GM12878 (cell line): ENCODE data around the gene RIMS1. TPM values are rescaled to one million over a fixed set of nuclear protein-coding genes. Genes with fewer than 3 reads are reported as not detected.

Experiments used
- ATAC-seq: fragments of 200-7000 bp; cut with Tn5 transposase; 3 replicates; pipeline ENCODE4 v1.9.1; 2020; ENCODE audit warnings: mild to moderate bottlenecking, moderate library complexity
- BruUV-seq: library from RNA; stranded (reverse); fragments of 400-500 nt; replicated peaks from 2 replicates; lab custom pipeline; 2021; lab: Mats Ljungman, UMichigan
- CTCF ChIA-PET: fragments of 300-600 bp; sonication (Branson Sonifier 250); formaldehyde crosslinking; extraction: SDS; loops from one replicate; lab custom pipeline; 2021; ENCODE audit warnings: inconsistent platforms; lab: Yijun Ruan, JAX
- POLR2A ChIA-PET: fragments of 350-600 bp; formaldehyde crosslinking; extraction: SDS; loops from one replicate; lab custom pipeline; 2021; ENCODE audit warnings: inconsistent platforms; lab: Charles Lee
- RAD21 ChIA-PET: fragments of 300-600 bp; sonication (Branson Sonifier 250); formaldehyde crosslinking; loops from one replicate; lab custom pipeline; 2023; ENCODE audit warnings: antibody characterized with exemption; ENCODE audit not compliant: unreplicated experiment; lab: Charles Lee
- SMC1A ChIA-PET: fragments of 300-600 bp; sonication (Branson Sonifier 250); formaldehyde crosslinking; loops from one replicate; lab custom pipeline; 2023; ENCODE audit not compliant: unreplicated experiment, uncharacterized antibody; lab: Charles Lee
- DNase-seq: peaks from one replicate; pipeline ENCODE4 v3.0.0-alpha.2; 2011; ENCODE audit warnings: low read depth, low spot score
- FAIRE-seq: peaks from 3 replicates; lab custom pipeline; 2011; peaks lifted over from hg19 to GRCh38; lab: Jason Lieb, UNC
- H2AFZ ChIP-seq: 2 replicates; pipeline ENCODE4 v1.6.0; 2011; ENCODE audit warnings: low read depth, low read length, control low read depth; ENCODE audit not compliant: control insufficient read depth
- H3K27ac ChIP-seq: 2 replicates; pipeline ENCODE4 v1.5.1; 2011; ENCODE audit warnings: control low read depth; ENCODE audit not compliant: control insufficient read depth, insufficient read depth
- H3K27me3 ChIP-seq, 2 experiments: replicated peaks in 1 of 2; 2 replicates each; pipeline versions ENCODE4 v1.6.0 to v1.6.1; 2011; ENCODE audit warnings: low read length in 1 of 2; ENCODE audit not compliant: control insufficient read depth in 2 of 2, insufficient read depth in 2 of 2
- H3K36me3 ChIP-seq, 2 experiments: 2 replicates each; pipeline ENCODE4 v1.5.1; 2011; ENCODE audit warnings: low read length in 1 of 2; ENCODE audit not compliant: control insufficient read depth in 2 of 2, insufficient read depth in 2 of 2
- H3K4me1 ChIP-seq: 2 replicates; pipeline ENCODE4 v1.6.1; 2011; ENCODE audit warnings: mild to moderate bottlenecking, low read length, moderate library complexity, mixed read lengths; ENCODE audit not compliant: control insufficient read depth, insufficient read depth
- H3K4me2 ChIP-seq: 2 replicates; pipeline ENCODE4 v1.6.0; 2011; ENCODE audit warnings: control low read depth; ENCODE audit not compliant: control insufficient read depth, insufficient read depth
- H3K4me3 ChIP-seq: fragments of 200-600 bp; sonication (generic); 2 replicates; pipeline ENCODE4 v1.5.1; 2016
- H3K79me2 ChIP-seq: 2 replicates; pipeline ENCODE4 v1.6.0; 2011; ENCODE audit warnings: low read length; ENCODE audit not compliant: control insufficient read depth, insufficient read depth
- H3K9ac ChIP-seq: 2 replicates; pipeline ENCODE4 v1.8.0; 2011; ENCODE audit warnings: low read length, control low read depth, mixed read lengths; ENCODE audit not compliant: control insufficient read depth, insufficient read depth
- H3K9me3 ChIP-seq: replicated peaks from 3 replicates; pipeline ENCODE4 v1.5.1; 2011; ENCODE audit warnings: mild to moderate bottlenecking, low read length; ENCODE audit not compliant: control insufficient read depth, insufficient read depth
- H4K20me1 ChIP-seq: 2 replicates; pipeline ENCODE4 v1.6.0; 2011; ENCODE audit not compliant: control insufficient read depth, insufficient read depth
- CUX1 ChIP-seq: IDR thresholded peaks from 2 replicates; pipeline ENCODE4 v1.6.1; 2012; ENCODE audit warnings: improper control_type of control experiment, low read depth, low read length; ENCODE audit not compliant: insufficient replicate concordance
- ESRRA ChIP-seq: IDR thresholded peaks from 2 replicates; pipeline ENCODE4 v1.6.1; 2012; ENCODE audit warnings: mild to moderate bottlenecking, low read length, improper control_type of control experiment
- HDAC2 ChIP-seq: fragments of 200-600 bp; sonication (generic); IDR thresholded peaks from 2 replicates; pipeline ENCODE4 v1.6.1; 2017
- RELA ChIP-seq: fragments of 450-650 bp; IDR thresholded peaks from 2 replicates; pipeline ENCODE4 v1.8.0; 2014; ENCODE audit warnings: borderline replicate concordance; ENCODE audit not compliant: partially characterized antibody
- SREBF2 ChIP-seq: IDR thresholded peaks from 2 replicates; pipeline ENCODE4 v1.6.1; 2012; ENCODE audit warnings: mild to moderate bottlenecking, low read length
- TCF7 ChIP-seq: IDR thresholded peaks from 2 replicates; pipeline ENCODE4 v1.6.1; 2014; ENCODE audit warnings: antibody characterized with exemption, borderline replicate concordance
- ZBTB11 ChIP-seq: fragments of 450-650 bp; formaldehyde crosslinking; IDR thresholded peaks from 2 replicates; pipeline ENCODE4 v1.5.0; 2022; ENCODE audit warnings: mild to moderate bottlenecking, missing genetic modification characterization
- ZBTB40 ChIP-seq: fragments of 450-650 bp; IDR thresholded peaks from 2 replicates; pipeline ENCODE4 v1.6.1; 2016; ENCODE audit warnings: mild to moderate bottlenecking, moderate library complexity, borderline replicate concordance
- ZNF622 ChIP-seq: fragments of 450-650 bp; IDR thresholded peaks from 2 replicates; pipeline ENCODE4 v1.6.1; 2017; ENCODE audit warnings: mild to moderate bottlenecking, inconsistent platforms
- in situ Hi-C: fragments of 300-500 bp; cut with MboI; formaldehyde crosslinking; loops from 9 replicates; pipeline ENCODE4 v1.14.3; 2018; ENCODE audit warnings: mixed read lengths
- intact Hi-C: fragments of 100-400 bp; cut with micrococcal nuclease; formaldehyde crosslinking; loops from one replicate; pipeline ENCODE4 v1.14.2; 2022; ENCODE audit not compliant: unreplicated experiment
- polyA plus RNA-seq, 11 experiments: library from polyadenylated mRNA; depleted of rRNA in 4 of 11; unstranded in 6 of 11; stranded (reverse) in 5 of 11; fragments of >200 nt; fragmentation: Nextera tagmentation in 4 of 11; fragmentation: Illumina TruSeq in 1 of 11; extraction: Ambion mirVana in 4 of 11; extraction: Trizol in 1 of 11; gene quantifications; 1 replicate in 1 of 11; 2 replicates in 10 of 11; pipeline versions ENCODE4 v1.2.1 to v1.2.3, GENCODE V29; 2011 to 2016; ENCODE audit warnings: inconsistent platforms in 2 of 11, missing spikeins in 2 of 11, low read depth in 1 of 11
- total RNA-seq, 4 experiments: library from RNA; depleted of rRNA in 3 of 4; stranded (reverse); fragments of >200 nt in 3 of 4; fragmentation: Illumina TruSeq in 1 of 4; extraction: Trizol in 1 of 4; gene quantifications; 2 replicates each; pipeline versions ENCODE4 v1.2.1 to v1.2.3, GENCODE V29; 2013 to 2021

Gene RIMS1
- total and polyA plus RNA-seq, 10 of the 15 experiments (the other 5 are each of a cell fraction or from before 2014, with no cell fraction given), result 0.05 to 0.76 (median 0.23) TPM

- RAD21 ChIA-PET, result no interaction called here
- Histone ChIP-seq H3K4me3 (no peak overlapping the region), H3K4me1 (no peaks in the 10 kb centered on the region), H3K27ac (no peak overlapping the region), H3K9me3 (no peaks in the 10 kb centered on the region), H3K27me3 (no peaks in the 10 kb centered on the region), H3K9ac (no peak overlapping the region), H3K36me3 (no peaks in the 10 kb centered on the region), H3K79me2 (no peaks in the 10 kb centered on the region), H4K20me1 (no peaks in the 10 kb centered on the region), H2AFZ (no peak overlapping the region), H3K4me2 (no peak overlapping the region)
- CTCF ChIA-PET, result no interaction called here
- POLR2A ChIA-PET, result no interaction called here
- BruUV-seq, result no TSS peak
- ATAC-seq (no peak), DNase-seq (no peak), FAIRE-seq (no peak)
- in situ Hi-C loops (no loop called here), intact Hi-C loops (no loop called here)
- SMC1A ChIA-PET, result no interaction called here
- TF ChIP-seq HDAC2 (no peak), ZNF622 (no peak), SREBF2 (no peak), RELA (no peak), ZBTB11 (CRISPR knock-in tag) (no peak), CUX1 (no peak), ESRRA (no peak), ZBTB40 (no peak), TCF7 (no peak)
Measured at GRCh38 chr6:72296375-72296774, 410.0 kb downstream of the RIMS1 start.
